ENCODE data around the gene TSPAN10. TPM values are rescaled to one million over a fixed set of nuclear protein-coding genes. Genes with fewer than 3 reads are reported as not detected.

Gene TSPAN10
- total and polyA plus RNA-seq, 2 of the 4 experiments (the other 2 are of a cell fraction) = 1.4 to 4.5 TPM

- no peak overlapping the region for H2BK20ac ChIP-seq (ENCODE audit: low read depth, low read length)
- no peak overlapping the region for H2BK120ac ChIP-seq (ENCODE audit: low read depth, low read length)
- H3K4me2 ChIP-seq (ENCODE audit: low read depth, low read length) = no peak overlapping the region
- H3K18ac ChIP-seq (ENCODE audit: low read depth, low read length) = no peak overlapping the region
- no peak overlapping the region for H4K91ac ChIP-seq (ENCODE audit: insufficient read depth, low read depth, low read length)
- peaks cover 10% of the 10 kb centered on the region; the same call in 1 of the 2 replicates for H3K9me1 ChIP-seq (ENCODE audit: insufficient read depth, low read length)
- H3K27me3 ChIP-seq (ENCODE audit: control insufficient read depth, insufficient read depth, low read length) = no peaks in the 10 kb centered on the region
- no peak overlapping the region for H3K4ac ChIP-seq (ENCODE audit: low read depth, low read length)
- peaks cover 44% of the 10 kb centered on the region for H3K36me3 ChIP-seq (ENCODE audit: control insufficient read depth, insufficient read depth, low read length)
- ChIA-PET POLR2A (ENCODE audit: unreplicated experiment) (no interaction called here), CTCF (no interaction called here)
- H2BK5ac ChIP-seq (ENCODE audit: low read depth, low read length, poor library complexity, severe bottlenecking) = no peak overlapping the region
- no peak overlapping the region for H3K9ac ChIP-seq (ENCODE audit: low read depth, low read length)
- WGBS, 2 experiments (ENCODE audit: extremely low coverage in 2 of 2, insufficient read length in 1 of 2) = 96% methylated on average over 4 of the region's 7 CpGs; no CpG with 5 or more reads in 1 of the 2 experiments
- no peaks in the 10 kb centered on the region for H3K9me3 ChIP-seq (ENCODE audit: control insufficient read depth, insufficient read depth, low read length)
- no peak overlapping the region for H2AFZ ChIP-seq (replicated peaks; ENCODE audit: low read length, poor library complexity)
- no peak for TF ChIP-seq MAFK (IDR thresholded peaks at IDR 0.05; ENCODE audit: low read depth, low read length)
- no peak for TF ChIP-seq CTCF (conservative IDR thresholded peaks at IDR 0.05; ENCODE audit: low read depth, low read length)
- TF ChIP-seq MXI1 (IDR thresholded peaks at IDR 0.05; ENCODE audit: borderline replicate concordance, low read depth, low read length) = no peak
- TF ChIP-seq RFX5 (IDR thresholded peaks at IDR 0.05; ENCODE audit: low read depth, low read length) = no peak
- TF ChIP-seq CEBPB (IDR thresholded peaks at IDR 0.05; ENCODE audit: low read depth, low read length) = no peak
- TF ChIP-seq MAZ (IDR thresholded peaks at IDR 0.05; ENCODE audit: borderline replicate concordance, low read depth, low read length) = no peak
- TF ChIP-seq RCOR1 (IDR thresholded peaks at IDR 0.05; ENCODE audit: insufficient replicate concordance, low read length) = no peak
- no peak for TF ChIP-seq ELK1 (IDR thresholded peaks at IDR 0.05; ENCODE audit: borderline replicate concordance, low read depth, low read length)
- TF ChIP-seq USF2 (IDR thresholded peaks at IDR 0.05; ENCODE audit: low read depth, low read length) = no peak
- H3K14ac ChIP-seq (replicated peaks; ENCODE audit: low read depth, low read length) = no peak overlapping the region
- no peak overlapping the region for H4K8ac ChIP-seq (ENCODE audit: low read depth in 2 of 2, low read length in 2 of 2)
- peaks cover 4% of the 10 kb centered on the region for H3K4me1 ChIP-seq (ENCODE audit: control insufficient read depth, insufficient read depth, low read length)
- H4K5ac ChIP-seq (ENCODE audit: low read depth, low read length) = no peak overlapping the region
- H2AK9ac ChIP-seq (replicated peaks; ENCODE audit: low read depth, low read length, poor library complexity) = no peak overlapping the region
- no peak overlapping the region for H2BK15ac ChIP-seq (ENCODE audit: low read depth, low read length)
- H4K20me1 ChIP-seq (ENCODE audit: insufficient read depth, low read length) = peaks cover 53% of the 10 kb centered on the region
- DNase-seq (no peak), ATAC-seq (ENCODE audit: low read depth) (no peak)
- in situ Hi-C loops (cut with MboI; ENCODE audit: low sequenced_read_pairs) = no loop called here
- no peak overlapping the region for H3K23ac ChIP-seq (ENCODE audit: low read depth, low read length)
- no TSS peak for BruUV-seq (replicated peaks)
- no peak overlapping the region for H3K56ac ChIP-seq (ENCODE audit: extremely low read depth, insufficient read depth, low read length)
- H3K4me3 ChIP-seq (ENCODE audit: insufficient read depth, low read depth, low read length) = no peak overlapping the region
- no peak overlapping the region for H2AK5ac ChIP-seq (ENCODE audit: low read depth, low read length)
- peaks cover 28 to 63% of the 10 kb centered on the region in 2 experiments for H3K79me1 ChIP-seq (ENCODE audit: low read depth in 1 of 2, low read length in 2 of 2)
- dilution Hi-C loops (cut with HindIII; ENCODE audit: low sequenced_read_pairs, unreplicated experiment) = no loop called here
- intact Hi-C loops (cut with micrococcal nuclease) = no loop called here
- H3K27ac ChIP-seq (ENCODE audit: insufficient read depth, low read length) = no peak overlapping the region
These were observed 20.1 kb upstream of the TSPAN10 start for GRCh38 chr17:81616877-81617276.
